Ammon's horn (tissue), 1 donor: ENCODE measurements around the gene FLNB.
"Not testable (repeated sequence)": the region's sequence is repeated elsewhere in the genome, so short reads cannot be mapped to it uniquely, and the experiment has no call there.

Experiments used
- DNase-seq: peaks from one replicate; pipeline ENCODE4 v3.0.0-alpha.2; 2016; ENCODE audit warnings: low spot score

FLNB gene

GRCh38 chr3:58180940-58181587, 172.8 kb downstream of the FLNB start:
- no peak for DNase-seq

GRCh38 chr3:58183221-58183620, 175.0 kb downstream of the FLNB start:
- no peak for DNase-seq

- no peak for DNase-seq
These were observed 175.7 kb downstream of the FLNB start for GRCh38 chr3:58183891-58184290.

- DNase-seq = no peak
These were observed 176.2 kb downstream of the FLNB start for GRCh38 chr3:58184309-58184981.

GRCh38 chr3:58184982-58185360, 176.7 kb downstream of the FLNB start:
- no peak for DNase-seq

GRCh38 chr3:58188173-58188564, 179.9 kb downstream of the FLNB start:
- no peak for DNase-seq

- DNase-seq = no peak
These were observed 180.8 kb downstream of the FLNB start for GRCh38 chr3:58188921-58189451.

GRCh38 chr3:58189691-58190090, 181.5 kb downstream of the FLNB start:
- no peak for DNase-seq

- DNase-seq = no peak
These were observed 182.1 kb downstream of the FLNB start for GRCh38 chr3:58190291-58190690.

- DNase-seq = no peak
These were observed 182.7 kb downstream of the FLNB start for GRCh38 chr3:58190882-58191281.

- no peak for DNase-seq
These were observed 183.3 kb downstream of the FLNB start for GRCh38 chr3:58191361-58191991.

- no peak for DNase-seq
These were observed 183.8 kb downstream of the FLNB start for GRCh38 chr3:58192069-58192468.

- no peak for DNase-seq
These were observed 185.6 kb downstream of the FLNB start for GRCh38 chr3:58193682-58194407.

GRCh38 chr3:58197588-58197987, 189.4 kb downstream of the FLNB start:
- DNase-seq = no peak

GRCh38 chr3:58198362-58198761, 190.1 kb downstream of the FLNB start:
- no peak for DNase-seq

- no peak for DNase-seq
These were observed 190.6 kb downstream of the FLNB start for GRCh38 chr3:58198804-58199203.

GRCh38 chr3:58200121-58200709, 192.0 kb downstream of the FLNB start:
- DNase-seq = no peak

- DNase-seq = no peak
These were observed 192.7 kb downstream of the FLNB start for GRCh38 chr3:58200846-58201355.

- not testable (repeated sequence) for DNase-seq
These were observed 193.2 kb downstream of the FLNB start for GRCh38 chr3:58201451-58201850.

- no peak for DNase-seq
These were observed 194.7 kb downstream of the FLNB start for GRCh38 chr3:58202917-58203360.

- DNase-seq = no peak
These were observed 195.3 kb downstream of the FLNB start for GRCh38 chr3:58203541-58203940.

- DNase-seq = no peak
These were observed 196.5 kb downstream of the FLNB start for GRCh38 chr3:58204720-58205119.
